A673 (cell line): ENCODE data around the gene ZNF362. TPM values are rescaled to one million over a fixed set of nuclear protein-coding genes. Genes with fewer than 3 reads are reported as not detected.

Experiments
- BruUV-seq: library from RNA; stranded (reverse); fragments of 400-500 nt; replicated peaks from 2 replicates; lab custom pipeline; 2021; lab: Mats Ljungman, UMichigan
- CTCF ChIA-PET: fragments of 300-600 bp; sonication (Branson Sonifier 250); formaldehyde crosslinking; loops from one replicate; lab custom pipeline; 2022; ENCODE audit warnings: antibody characterized with exemption; lab: Charles Lee
- POLR2A ChIA-PET: fragments of 300-600 bp; sonication (Branson Sonifier 250); formaldehyde crosslinking; loops from one replicate; lab custom pipeline; 2022; ENCODE audit warnings: antibody characterized with exemption; ENCODE audit not compliant: low non-redundant PET; lab: Charles Lee
- DNase-seq: peaks from one replicate; pipeline ENCODE4 v3.0.0-alpha.2; 2015; ENCODE audit warnings: low spot score
- H3K27ac ChIP-seq: fragments of 200-600 bp; sonication (generic); 2 replicates; pipeline ENCODE4 v1.5.1; 2016; ENCODE audit warnings: mixed run types, low read depth, mild to moderate bottlenecking, mixed read lengths, antibody characterized with exemption, low read length; ENCODE audit not compliant: poor library complexity, severe bottlenecking
- H3K27me3 ChIP-seq: fragments of 200-600 bp; sonication (generic); replicated peaks from 2 replicates; pipeline ENCODE4 v1.6.1; 2017; ENCODE audit warnings: mixed run types, low read depth, mild to moderate bottlenecking, mixed read lengths, antibody characterized with exemption, low read length; ENCODE audit not compliant: insufficient read depth, poor library complexity
- H3K36me3 ChIP-seq: fragments of 200-600 bp; sonication (generic); 2 replicates; pipeline ENCODE4 v1.6.1; 2016; ENCODE audit warnings: mixed run types, mild to moderate bottlenecking, mixed read lengths, antibody characterized with exemption, low read length; ENCODE audit not compliant: insufficient read depth, poor library complexity, severe bottlenecking
- H3K4me1 ChIP-seq: fragments of 200-600 bp; sonication (generic); 2 replicates; pipeline ENCODE4 v1.6.1; 2017; ENCODE audit warnings: mixed run types, mild to moderate bottlenecking, mixed read lengths, antibody characterized with exemption, low read length; ENCODE audit not compliant: insufficient read depth, poor library complexity, severe bottlenecking
- H3K4me3 ChIP-seq: fragments of 200-600 bp; sonication (generic); 2 replicates; pipeline ENCODE4 v1.5.1; 2016; ENCODE audit warnings: low read depth, mixed run types, mild to moderate bottlenecking, mixed read lengths, low read length; ENCODE audit not compliant: poor library complexity, severe bottlenecking
- H3K9me3 ChIP-seq: fragments of 200-600 bp; sonication (generic); 2 replicates; pipeline ENCODE4 v1.6.1; 2016; ENCODE audit warnings: mixed run types, low read depth, mild to moderate bottlenecking, mixed read lengths, antibody characterized with exemption, low read length; ENCODE audit not compliant: poor library complexity, severe bottlenecking
- CTCF ChIP-seq: fragments of 300-800, 200-600 bp; sonication (generic); conservative IDR thresholded peaks from 2 replicates; pipeline ENCODE4 v1.5.1; 2017; ENCODE audit warnings: low read depth, mild to moderate bottlenecking, antibody characterized with exemption, low read length, moderate library complexity, mixed read lengths
- EZH2 ChIP-seq: fragments of 200-600 bp; sonication (generic); IDR thresholded peaks from 2 replicates; pipeline ENCODE4 v1.6.1; 2017; ENCODE audit warnings: borderline replicate concordance, low read depth, mild to moderate bottlenecking, mixed read lengths, antibody characterized with exemption, low read length; ENCODE audit not compliant: poor library complexity, severe bottlenecking
- intact Hi-C: fragments of 100-400 bp; cut with micrococcal nuclease; formaldehyde crosslinking; loops from one replicate; pipeline ENCODE4 v1.10.0; 2022; ENCODE audit not compliant: unreplicated experiment
- total RNA-seq: library from RNA; stranded (reverse); gene quantifications from 2 replicates; pipeline ENCODE4 v1.2.3, GENCODE V29; 2021

ZNF362 gene
- total RNA-seq, 1 experiment from 2014 or later: 40.1 TPM

GRCh38 chr1:33292726-33293340 lies 36.5 kb downstream of the ZNF362 start:
- intact Hi-C loops: no loop called here
- no peak for DNase-seq
- Histone ChIP-seq H3K9me3 (no peaks in the 10 kb centered on the region), H3K36me3 (peaks cover 20% of the 10 kb centered on the region), H3K27me3 (no peaks in the 10 kb centered on the region), H3K4me1 (no peaks in the 10 kb centered on the region), H3K4me3 (no peak overlapping the region), H3K27ac (no peak overlapping the region)
- no TSS peak for BruUV-seq
- TF ChIP-seq CTCF (no peak), EZH2 (no peak)
- CTCF ChIA-PET: no interaction called here
- POLR2A ChIA-PET: no interaction called here

- ChIA-PET CTCF (interaction anchor here (1.4 to 2.5 kb wide), 2 partner anchors 173 to 177 kb away, joined by 10 to 34 read pairs; partner anchors contain the start of gene ZSCAN20), POLR2A (no interaction called here)
- no peak for DNase-seq
- no peak overlapping the region for H3K4me3 ChIP-seq
- no peaks in the 10 kb centered on the region for H3K9me3 ChIP-seq
- no peaks in the 10 kb centered on the region for H3K4me1 ChIP-seq
- no peak overlapping the region for H3K27ac ChIP-seq
- BruUV-seq: no TSS peak
- no peaks in the 10 kb centered on the region for H3K27me3 ChIP-seq
- intact Hi-C loops: loop anchor here (1.0 to 2.0 kb wide), 3 partner anchors 70 to 318 kb away; no protein-coding TSS in a partner anchor
- peaks cover 27% of the 10 kb centered on the region for H3K36me3 ChIP-seq
- TF ChIP-seq CTCF (no peak), EZH2 (no peak)
Observed at GRCh38 chr1:33294071-33295010, 38.0 kb downstream of the ZNF362 start.

- H3K36me3 ChIP-seq: peaks cover 31% of the 10 kb centered on the region
- no peak for TF ChIP-seq CTCF
- no peak for TF ChIP-seq EZH2
- BruUV-seq: no TSS peak
- ChIA-PET CTCF (interaction anchor here (0.6 to 2.5 kb wide), 14 partner anchors 17 to 1051 kb away, joined by 3 to 34 read pairs (median 6); partner anchors contain the start of genes TRIM62 and ZSCAN20), POLR2A (no interaction called here)
- H3K27me3 ChIP-seq: no peaks in the 10 kb centered on the region
- H3K27ac ChIP-seq: no peak overlapping the region
- no peak overlapping the region for H3K4me3 ChIP-seq
- H3K9me3 ChIP-seq: no peaks in the 10 kb centered on the region
- intact Hi-C loops: loop anchor here (1.0 to 2.0 kb wide), 3 partner anchors 69 to 318 kb away; no protein-coding TSS in a partner anchor
- no peaks in the 10 kb centered on the region for H3K4me1 ChIP-seq
- DNase-seq: no peak
Observed at GRCh38 chr1:33295023-33295422, 38.7 kb downstream of the ZNF362 start.
